ENCODE data around the gene XIAP.

XIAP gene

DNA sequence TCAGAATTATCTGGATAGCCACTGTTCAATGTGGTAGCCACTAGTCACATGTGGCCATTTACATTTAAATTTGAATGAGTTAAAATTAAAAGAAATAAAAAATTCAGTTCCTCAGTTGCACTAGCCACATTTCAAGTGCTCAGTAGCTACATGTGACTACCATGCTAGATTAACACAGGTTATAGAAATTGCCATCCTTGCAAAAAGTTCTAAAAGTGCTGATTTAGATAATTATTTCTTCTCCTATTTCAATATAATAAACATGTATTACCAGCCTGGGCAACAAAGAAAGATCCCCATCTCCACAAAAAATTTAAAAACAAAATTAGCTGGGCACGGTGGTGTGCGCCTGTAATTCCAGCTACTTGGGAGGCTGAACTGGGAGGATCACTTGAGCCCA, 90.0 kb downstream of the XIAP start:
- H3K4me3 ChIP-seq (ENCODE audit: low read length): no peak overlapping the region
- TF ChIP-seq, protein P1, sequence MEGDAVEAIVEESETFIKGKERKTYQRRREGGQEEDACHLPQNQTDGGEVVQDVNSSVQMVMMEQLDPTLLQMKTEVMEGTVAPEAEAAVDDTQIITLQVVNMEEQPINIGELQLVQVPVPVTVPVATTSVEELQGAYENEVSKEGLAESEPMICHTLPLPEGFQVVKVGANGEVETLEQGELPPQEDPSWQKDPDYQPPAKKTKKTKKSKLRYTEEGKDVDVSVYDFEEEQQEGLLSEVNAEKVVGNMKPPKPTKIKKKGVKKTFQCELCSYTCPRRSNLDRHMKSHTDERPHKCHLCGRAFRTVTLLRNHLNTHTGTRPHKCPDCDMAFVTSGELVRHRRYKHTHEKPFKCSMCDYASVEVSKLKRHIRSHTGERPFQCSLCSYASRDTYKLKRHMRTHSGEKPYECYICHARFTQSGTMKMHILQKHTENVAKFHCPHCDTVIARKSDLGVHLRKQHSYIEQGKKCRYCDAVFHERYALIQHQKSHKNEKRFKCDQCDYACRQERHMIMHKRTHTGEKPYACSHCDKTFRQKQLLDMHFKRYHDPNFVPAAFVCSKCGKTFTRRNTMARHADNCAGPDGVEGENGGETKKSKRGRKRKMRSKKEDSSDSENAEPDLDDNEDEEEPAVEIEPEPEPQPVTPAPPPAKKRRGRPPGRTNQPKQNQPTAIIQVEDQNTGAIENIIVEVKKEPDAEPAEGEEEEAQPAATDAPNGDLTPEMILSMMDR (conservative IDR thresholded peaks at IDR 0.05; ENCODE audit: low read depth, low read length): no peak
- DNase-seq (ENCODE audit: low read depth): no peak

- no peak for DNase-seq (ENCODE audit: low read depth)
- H3K4me3 ChIP-seq (ENCODE audit: low read length): peak overlapping the region; percentile 56
- TF ChIP-seq, protein P1 (conservative IDR thresholded peaks at IDR 0.05; ENCODE audit: low read depth, low read length): no peak
Observed at GRCh38 chrX:123959281-123960063, 99.6 kb downstream of the XIAP start.

GRCh38 chrX:123960956-123961267, 101.1 kb downstream of the XIAP start:
- no peak for DNase-seq (ENCODE audit: low read depth)
- TF ChIP-seq, protein P1 (conservative IDR thresholded peaks at IDR 0.05; ENCODE audit: low read depth, low read length): no peak
- H3K4me3 ChIP-seq (ENCODE audit: low read length): peak overlapping the region; percentile 80

GRCh38 chrX:123961268-123962005, 101.6 kb downstream of the XIAP start, which contains the start of gene STAG2:
STAG2 (plus strand) TSS chrX:123961706; CDS start chrX:124022628, 60,922 bp downstream.
- TF ChIP-seq, protein P1 (conservative IDR thresholded peaks at IDR 0.05; ENCODE audit: low read depth, low read length): no peak
- peak within 1 kb of the TSS; percentile 80 for H3K4me3 ChIP-seq (ENCODE audit: low read length)
- DNase-seq (ENCODE audit: low read depth): peak; percentile 58

DNA sequence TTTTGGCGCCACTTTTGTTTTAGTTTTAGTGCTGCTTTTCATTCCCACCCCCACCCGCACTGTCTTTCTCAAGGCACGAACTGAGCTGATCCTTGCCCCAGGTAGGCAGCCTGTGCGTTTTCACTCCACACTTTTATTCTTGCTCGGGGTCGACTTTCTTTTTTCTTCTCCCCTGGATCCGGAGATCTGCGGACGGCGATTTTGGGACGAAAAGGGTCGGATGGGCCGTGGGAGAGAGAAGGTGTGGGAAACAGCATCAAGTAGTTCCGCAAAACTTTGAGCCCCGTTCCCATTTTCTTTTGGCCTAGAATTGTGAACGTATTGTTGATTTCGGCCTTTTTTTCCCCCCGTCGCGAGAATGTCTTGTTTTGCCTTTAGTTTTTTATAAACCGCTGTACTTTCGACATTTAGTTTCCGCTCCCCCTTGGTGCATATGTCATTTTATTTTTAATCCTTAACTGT, 102.2 kb downstream of the XIAP start:
- peak overlapping the region; percentile 80 for H3K4me3 ChIP-seq (ENCODE audit: low read length)
- no peak for DNase-seq (ENCODE audit: low read depth)
- TF ChIP-seq, protein P1 (conservative IDR thresholded peaks at IDR 0.05; ENCODE audit: low read depth, low read length): no peak

DNA sequence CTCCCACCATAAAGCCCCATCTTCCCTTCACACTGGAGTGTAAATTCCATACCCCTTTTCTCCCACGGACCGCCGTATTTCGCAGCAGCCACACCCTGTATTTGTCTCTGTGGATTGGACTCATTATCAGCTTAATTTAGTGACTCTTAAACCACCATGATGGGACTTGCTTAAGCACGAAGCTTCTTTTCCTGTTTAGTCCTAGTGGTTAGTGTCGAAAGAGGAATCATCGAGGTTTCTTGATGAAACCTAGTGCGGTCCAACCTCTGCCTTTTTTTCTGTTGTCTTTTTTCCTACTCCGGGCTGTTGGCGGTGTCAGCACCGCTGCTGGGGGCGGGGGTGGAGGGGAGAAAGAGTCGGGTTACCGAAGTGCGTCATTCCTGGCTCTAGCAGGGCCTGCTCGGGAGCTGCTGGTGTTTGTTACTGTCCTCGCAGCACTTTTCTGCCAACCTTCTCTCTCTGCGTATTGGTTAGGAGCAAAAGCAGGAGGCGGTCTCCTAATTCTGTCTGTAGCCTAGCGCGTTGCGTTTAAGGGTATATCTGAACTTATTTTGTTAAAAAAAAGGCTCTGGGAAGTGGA, 103.0 kb downstream of the XIAP start:
- H3K4me3 ChIP-seq (ENCODE audit: low read length): peak overlapping the region; percentile 80
- DNase-seq (ENCODE audit: low read depth): peak; percentile 84
- TF ChIP-seq, protein P1 (conservative IDR thresholded peaks at IDR 0.05; ENCODE audit: low read depth, low read length): no peak
